OCI-LY3 (cell line): ENCODE measurements around the gene FANCB.

ENCODE experiments used
- EZH2phosphoT487 ChIP-seq: fragments of 200-600 bp; shearing (Covaris generic); IDR thresholded peaks from 2 replicates; pipeline ENCODE4 v1.6.1; 2018; ENCODE audit warnings: antibody characterized with exemption, mixed run types, low read depth
- TF ChIP-seq, protein P1 (sequence below): fragments of 200-600, 300-600 bp; sonication (generic); IDR thresholded peaks from 2 replicates; pipeline ENCODE4 v1.5.1; 2014; ENCODE audit warnings: antibody characterized with exemption, low read length, low read depth

DNA sequence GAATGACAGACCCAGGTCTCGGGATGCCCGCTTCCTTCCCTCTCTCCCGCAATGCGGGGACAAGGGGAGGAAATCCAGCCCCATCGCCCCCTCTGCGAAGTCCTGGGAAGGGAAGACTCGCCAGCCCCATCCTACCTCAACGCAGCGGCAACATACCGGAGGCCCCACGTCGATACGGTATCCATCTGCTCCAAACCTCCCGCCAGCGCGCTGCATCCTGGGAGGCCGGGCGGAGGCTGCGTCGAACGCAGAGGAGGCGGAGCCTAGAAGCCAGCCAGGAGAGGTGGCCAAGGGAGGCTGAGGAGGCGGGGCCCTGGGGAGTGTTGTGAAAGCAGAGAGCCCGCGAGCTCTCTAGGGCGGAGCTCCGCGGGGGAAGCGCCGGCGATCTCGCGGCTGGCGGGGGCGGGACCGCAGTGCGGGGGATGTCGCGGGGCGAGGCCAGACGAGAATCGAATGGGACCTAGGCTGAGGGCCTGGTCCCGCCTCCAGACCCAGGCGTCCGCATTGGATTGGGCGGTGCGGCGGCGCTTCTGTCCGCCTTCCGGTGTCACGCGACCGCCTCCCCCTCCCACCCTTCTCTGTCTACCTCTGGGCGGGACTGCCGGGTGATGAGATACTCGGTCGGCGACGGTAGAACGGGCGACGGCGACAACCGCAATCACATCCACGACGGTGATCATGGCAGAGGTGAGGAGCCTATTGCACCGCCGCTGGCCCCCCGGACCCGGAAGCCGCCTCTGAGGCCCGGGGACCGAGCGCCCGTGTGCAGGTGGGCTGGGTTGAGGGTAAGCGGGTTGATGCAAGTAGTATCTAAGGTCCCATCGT, at the start of gene FANCB, which contains the start of gene MOSPD2:
- TF ChIP-seq, protein P1, sequence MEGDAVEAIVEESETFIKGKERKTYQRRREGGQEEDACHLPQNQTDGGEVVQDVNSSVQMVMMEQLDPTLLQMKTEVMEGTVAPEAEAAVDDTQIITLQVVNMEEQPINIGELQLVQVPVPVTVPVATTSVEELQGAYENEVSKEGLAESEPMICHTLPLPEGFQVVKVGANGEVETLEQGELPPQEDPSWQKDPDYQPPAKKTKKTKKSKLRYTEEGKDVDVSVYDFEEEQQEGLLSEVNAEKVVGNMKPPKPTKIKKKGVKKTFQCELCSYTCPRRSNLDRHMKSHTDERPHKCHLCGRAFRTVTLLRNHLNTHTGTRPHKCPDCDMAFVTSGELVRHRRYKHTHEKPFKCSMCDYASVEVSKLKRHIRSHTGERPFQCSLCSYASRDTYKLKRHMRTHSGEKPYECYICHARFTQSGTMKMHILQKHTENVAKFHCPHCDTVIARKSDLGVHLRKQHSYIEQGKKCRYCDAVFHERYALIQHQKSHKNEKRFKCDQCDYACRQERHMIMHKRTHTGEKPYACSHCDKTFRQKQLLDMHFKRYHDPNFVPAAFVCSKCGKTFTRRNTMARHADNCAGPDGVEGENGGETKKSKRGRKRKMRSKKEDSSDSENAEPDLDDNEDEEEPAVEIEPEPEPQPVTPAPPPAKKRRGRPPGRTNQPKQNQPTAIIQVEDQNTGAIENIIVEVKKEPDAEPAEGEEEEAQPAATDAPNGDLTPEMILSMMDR = no peak
- TF ChIP-seq EZH2phosphoT487 = no peak
